MCF 10A (cell line): ENCODE results near the gene GTF2A2. TPM values are rescaled to one million over a fixed set of nuclear protein-coding genes. Genes with fewer than 3 reads are reported as not detected.

ENCODE experiments used
- BruUV-seq: library from RNA; stranded (reverse); fragments of 400-500 nt; replicated peaks from 2 replicates; lab custom pipeline; 2021; lab: Mats Ljungman, UMichigan
- CTCF ChIA-PET: fragments of 300-600 bp; sonication (Branson Sonifier 250); formaldehyde crosslinking; extraction: SDS; loops from one replicate; lab custom pipeline; 2021; ENCODE audit warnings: antibody characterized with exemption, inconsistent platforms; lab: Yijun Ruan, JAX
- POLR2A ChIA-PET: fragments of 300-600, 350-650 bp; sonication (Branson Sonifier 250); formaldehyde crosslinking; extraction: SDS; loops from one replicate; lab custom pipeline; 2020; ENCODE audit warnings: antibody characterized with exemption, inconsistent platforms; lab: Yijun Ruan, JAX
- DNase-seq: peaks from one replicate; pipeline ENCODE4 v3.0.0-alpha.2; 2018; ENCODE audit not compliant: unreplicated experiment
- H3K27ac Mint-ChIP-seq: one replicate; pipeline ENCODE4 v1.8.0; 2022; ENCODE audit warnings: mild to moderate bottlenecking, low read depth, mixed read lengths; ENCODE audit not compliant: unreplicated experiment
- H3K27me3 Mint-ChIP-seq: one replicate; pipeline ENCODE4 v1.8.0; 2022; ENCODE audit warnings: mixed read lengths; ENCODE audit not compliant: insufficient read depth, unreplicated experiment
- H3K36me3 Mint-ChIP-seq: one replicate; pipeline ENCODE4 v1.8.0; 2022; ENCODE audit warnings: mild to moderate bottlenecking, moderate library complexity, mixed read lengths; ENCODE audit not compliant: insufficient read depth, unreplicated experiment
- H3K4me1 Mint-ChIP-seq: one replicate; pipeline ENCODE4 v1.8.0; 2022; ENCODE audit warnings: mixed read lengths; ENCODE audit not compliant: insufficient read depth, unreplicated experiment
- H3K4me3 Mint-ChIP-seq: one replicate; pipeline ENCODE4 v1.8.0; 2022; ENCODE audit warnings: mild to moderate bottlenecking, moderate library complexity, mixed read lengths; ENCODE audit not compliant: unreplicated experiment
- H3K9me3 Mint-ChIP-seq: one replicate; pipeline ENCODE4 v1.8.0; 2022; ENCODE audit warnings: mixed read lengths; ENCODE audit not compliant: unreplicated experiment
- intact Hi-C: fragments of 100-400 bp; cut with micrococcal nuclease; formaldehyde crosslinking; loops from 2 replicates; pipeline ENCODE4 v1.14.1; 2022
- total RNA-seq: library from RNA; stranded (reverse); gene quantifications from 2 replicates; pipeline ENCODE4 v1.2.3, GENCODE V29; 2022
- TF ChIP-seq, protein P1 (sequence below): fragments of 200-600 bp; IDR thresholded peaks from one replicate; pipeline ENCODE4 v1.8.0; 2022; ENCODE audit warnings: antibody characterized with exemption, mild to moderate bottlenecking; ENCODE audit not compliant: unreplicated experiment

GTF2A2 gene
- total RNA-seq, 1 experiment from 2014 or later: 152 TPM

DNA sequence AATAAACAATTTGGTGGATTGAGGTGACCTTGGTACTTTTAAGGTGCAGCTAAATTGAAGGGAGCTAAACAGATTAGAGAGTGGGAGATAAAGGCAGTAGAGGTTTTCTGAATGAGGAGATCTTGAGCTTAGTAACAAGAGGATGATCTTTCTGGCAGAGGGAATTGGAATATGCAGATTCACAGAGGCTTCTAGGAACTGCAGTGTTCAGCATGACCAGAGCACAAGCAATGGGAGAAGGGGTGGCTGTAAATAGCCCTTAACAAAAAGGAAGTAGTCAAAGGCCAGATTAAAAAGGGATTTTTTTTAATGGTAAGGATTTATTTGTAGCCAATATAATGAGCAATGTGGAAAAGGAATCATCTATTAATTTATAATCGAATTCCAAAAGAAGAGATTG, 37.5 kb upstream of the GTF2A2 start:
- Mint-ChIP-seq H3K4me3 (no peak overlapping the region), H3K36me3 (no peaks in the 10 kb centered on the region), H3K27me3 (no peaks in the 10 kb centered on the region), H3K27ac (no peak overlapping the region), H3K9me3 (no peaks in the 10 kb centered on the region), H3K4me1 (peaks cover 12% of the 10 kb centered on the region)
- POLR2A ChIA-PET: no interaction called here
- TF ChIP-seq, protein P1, sequence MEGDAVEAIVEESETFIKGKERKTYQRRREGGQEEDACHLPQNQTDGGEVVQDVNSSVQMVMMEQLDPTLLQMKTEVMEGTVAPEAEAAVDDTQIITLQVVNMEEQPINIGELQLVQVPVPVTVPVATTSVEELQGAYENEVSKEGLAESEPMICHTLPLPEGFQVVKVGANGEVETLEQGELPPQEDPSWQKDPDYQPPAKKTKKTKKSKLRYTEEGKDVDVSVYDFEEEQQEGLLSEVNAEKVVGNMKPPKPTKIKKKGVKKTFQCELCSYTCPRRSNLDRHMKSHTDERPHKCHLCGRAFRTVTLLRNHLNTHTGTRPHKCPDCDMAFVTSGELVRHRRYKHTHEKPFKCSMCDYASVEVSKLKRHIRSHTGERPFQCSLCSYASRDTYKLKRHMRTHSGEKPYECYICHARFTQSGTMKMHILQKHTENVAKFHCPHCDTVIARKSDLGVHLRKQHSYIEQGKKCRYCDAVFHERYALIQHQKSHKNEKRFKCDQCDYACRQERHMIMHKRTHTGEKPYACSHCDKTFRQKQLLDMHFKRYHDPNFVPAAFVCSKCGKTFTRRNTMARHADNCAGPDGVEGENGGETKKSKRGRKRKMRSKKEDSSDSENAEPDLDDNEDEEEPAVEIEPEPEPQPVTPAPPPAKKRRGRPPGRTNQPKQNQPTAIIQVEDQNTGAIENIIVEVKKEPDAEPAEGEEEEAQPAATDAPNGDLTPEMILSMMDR: no peak
- no TSS peak for BruUV-seq
- intact Hi-C loops: loop anchor here (5.0 kb wide), 1 partner anchor 223 kb away; no protein-coding TSS in a partner anchor
- no peak for DNase-seq
- CTCF ChIA-PET: interaction anchor here (1.1 kb wide), 1 partner anchor 162 kb away, joined by 3 read pairs; no protein-coding TSS in a partner anchor

DNA sequence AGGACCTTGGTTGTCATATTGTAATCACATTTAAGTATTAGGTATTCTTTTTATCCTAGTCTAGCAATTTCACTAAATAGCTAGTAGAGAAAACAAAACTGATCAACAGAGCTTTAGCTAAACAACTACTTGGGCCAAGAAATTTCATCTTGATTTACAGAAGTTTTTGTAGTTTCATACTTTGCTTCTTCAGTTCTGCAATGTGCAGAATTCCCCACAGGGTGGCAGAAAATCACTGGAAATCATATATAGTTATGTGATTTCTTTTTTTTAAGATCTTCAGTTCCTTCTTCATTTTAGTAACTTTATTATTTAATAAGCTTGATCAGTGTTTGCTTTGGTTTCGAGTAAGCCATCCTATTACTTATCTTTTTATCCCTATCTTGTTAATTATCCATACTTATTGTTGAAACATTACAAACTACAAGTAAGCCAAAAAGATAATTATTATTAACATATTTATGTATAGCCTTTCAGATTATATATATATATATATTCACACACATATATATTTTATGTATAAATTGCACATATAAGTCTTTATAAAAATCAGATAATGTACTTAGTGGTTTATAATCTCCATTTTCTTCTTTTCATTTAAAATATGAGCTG, 34.0 kb upstream of the GTF2A2 start:
- Mint-ChIP-seq H3K36me3 (peaks cover under 1% of the 10 kb centered on the region), H3K27ac (no peak overlapping the region), H3K9me3 (no peaks in the 10 kb centered on the region), H3K4me3 (no peak overlapping the region), H3K27me3 (no peaks in the 10 kb centered on the region), H3K4me1 (peaks cover 12% of the 10 kb centered on the region)
- intact Hi-C loops: loop anchor here (1.0 to 5.0 kb wide), 5 partner anchors 33 to 635 kb away; no protein-coding TSS in a partner anchor
- DNase-seq: peak; percentile 63
- POLR2A ChIA-PET: interaction anchor here (0.7 to 4.5 kb wide), 9 partner anchors 9 to 753 kb away, joined by 3 to 26 read pairs (median 3); partner anchors contain the start of gene GTF2A2
- CTCF ChIA-PET: interaction anchor here (0.6 to 4.5 kb wide), 36 partner anchors 9 to 829 kb away, joined by 3 to 57 read pairs (median 4); no protein-coding TSS in a partner anchor
- TF ChIP-seq, protein P1: peak; percentile 67
- no TSS peak for BruUV-seq

DNA sequence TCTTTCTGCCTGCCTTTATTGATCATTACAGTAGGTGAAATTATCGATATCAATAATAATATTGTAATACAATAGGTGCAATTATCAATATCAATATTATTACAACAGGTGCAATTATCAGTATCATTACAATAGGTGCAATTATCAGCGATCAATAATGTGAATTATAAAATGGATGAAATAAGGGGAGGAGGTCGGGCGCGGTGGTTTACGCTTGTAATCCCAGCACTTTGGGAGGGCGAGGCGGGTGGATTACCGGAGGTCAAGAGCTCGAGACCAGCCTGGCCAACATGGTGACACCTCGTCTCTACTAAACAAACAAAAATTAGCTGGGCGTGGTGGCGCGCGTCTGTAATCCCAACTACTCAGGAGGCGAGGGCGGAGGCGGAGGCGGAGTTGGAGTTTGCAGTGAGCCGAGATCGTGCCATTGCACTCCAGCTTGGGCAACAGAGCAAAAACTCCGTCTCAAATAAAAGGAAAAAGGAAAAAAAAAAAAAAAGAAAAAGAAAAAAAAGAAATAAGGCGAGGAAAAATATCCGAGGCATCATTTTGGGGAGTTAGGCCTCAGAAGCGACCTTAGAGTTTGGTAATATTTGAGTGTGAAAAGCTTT, 32.4 kb upstream of the GTF2A2 start:
- POLR2A ChIA-PET: interaction anchor here (0.5 to 4.5 kb wide), 35 partner anchors 8 to 919 kb away, joined by 3 to 26 read pairs (median 4); partner anchors contain the start of genes GTF2A2 and MINDY2
- CTCF ChIA-PET: interaction anchor here (0.6 to 4.5 kb wide), 11 partner anchors 15 to 1271 kb away, joined by 3 to 57 read pairs (median 5); no protein-coding TSS in a partner anchor

More for the DNA sequence above, 32.4 kb upstream of the GTF2A2 start:
- peaks cover 18% of the 10 kb centered on the region for H3K4me1 Mint-ChIP-seq
- intact Hi-C loops: loop anchor here (2.0 to 5.0 kb wide), 2 partner anchors 61 to 228 kb away; no protein-coding TSS in a partner anchor
- peaks cover 9% of the 10 kb centered on the region for H3K36me3 Mint-ChIP-seq
- no peaks in the 10 kb centered on the region for H3K9me3 Mint-ChIP-seq
- TF ChIP-seq, protein P1: no peak
- BruUV-seq: no TSS peak
- peak; percentile 77 for DNase-seq
- peak overlapping the region; percentile 98 for H3K27ac Mint-ChIP-seq
- H3K4me3 Mint-ChIP-seq: peak overlapping the region; percentile 86
- H3K27me3 Mint-ChIP-seq: no peaks in the 10 kb centered on the region
